Astrocyte of the spinal cord (primary cell): ENCODE data around the gene SMIM11.

Experiments
- DNase-seq: peaks from one replicate; pipeline ENCODE4 v3.0.0; 2011; ENCODE audit warnings: low read depth, low spot score
- H3K4me3 ChIP-seq: 2 replicates; pipeline ENCODE4 v1.5.1; 2011; ENCODE audit warnings: low read depth, mild to moderate bottlenecking, low read length, moderate library complexity
- CTCF ChIP-seq: IDR thresholded peaks from 2 replicates; pipeline ENCODE4 v1.5.1; 2012; ENCODE audit warnings: low read depth, mild to moderate bottlenecking, low read length, inconsistent platforms
- in situ Hi-C: cut with HindIII; loops from 2 replicates; pipeline ENCODE4 v1.10.0; 2017; ENCODE audit warnings: low sequenced_read_pairs

SMIM11 gene

GRCh38 chr21:34336756-34337391, 38.4 kb upstream of the SMIM11 start:
- in situ Hi-C loops = no loop called here
- peak; percentile 29 for DNase-seq
- no peak overlapping the region for H3K4me3 ChIP-seq
- no peak for TF ChIP-seq CTCF

DNA sequence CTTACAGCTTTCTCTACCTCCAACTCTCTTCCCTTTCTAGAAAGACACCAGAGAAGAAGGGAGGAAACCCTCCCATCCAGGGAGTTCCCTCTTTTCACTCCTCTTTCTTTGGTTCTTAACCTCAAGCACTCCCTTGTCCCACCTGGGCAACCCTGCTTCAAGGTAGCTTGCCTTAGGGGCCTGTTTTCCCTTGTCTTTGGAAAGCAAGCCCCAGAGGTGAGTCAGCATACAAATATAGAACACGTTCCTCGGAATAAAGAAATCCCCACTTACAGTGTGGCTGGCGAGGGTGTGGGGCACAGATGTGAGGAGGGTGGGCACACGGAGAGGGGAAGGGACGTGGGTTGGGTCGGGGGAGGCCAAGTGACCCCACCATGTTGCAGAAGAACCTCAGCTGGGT, 37.6 kb upstream of the SMIM11 start:
- TF ChIP-seq CTCF = no peak
- no peak overlapping the region for H3K4me3 ChIP-seq
- in situ Hi-C loops = no loop called here
- DNase-seq = no peak

DNA sequence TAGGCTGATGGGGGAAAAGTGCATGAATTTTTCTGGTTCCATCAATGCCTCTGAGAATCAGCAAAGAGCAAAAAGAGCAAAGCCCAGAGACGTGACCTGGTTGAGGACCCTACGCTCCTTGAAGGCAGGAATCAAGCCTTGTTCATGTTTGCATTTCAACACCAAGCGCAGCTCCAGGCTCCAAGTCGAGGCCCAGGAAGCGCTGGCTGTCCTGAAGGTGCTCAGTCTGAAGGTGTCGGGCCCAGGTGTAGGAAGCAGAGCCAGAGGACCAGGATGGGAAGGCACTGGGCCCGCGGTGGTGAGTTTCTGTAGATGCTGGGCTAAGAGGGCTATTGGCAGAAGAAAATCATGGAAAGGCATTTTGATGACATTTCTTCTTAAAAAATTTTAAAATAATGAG, 37.1 kb upstream of the SMIM11 start:
- H3K4me3 ChIP-seq = no peak overlapping the region
- no peak for DNase-seq
- no peak for TF ChIP-seq CTCF
- in situ Hi-C loops = no loop called here

DNA sequence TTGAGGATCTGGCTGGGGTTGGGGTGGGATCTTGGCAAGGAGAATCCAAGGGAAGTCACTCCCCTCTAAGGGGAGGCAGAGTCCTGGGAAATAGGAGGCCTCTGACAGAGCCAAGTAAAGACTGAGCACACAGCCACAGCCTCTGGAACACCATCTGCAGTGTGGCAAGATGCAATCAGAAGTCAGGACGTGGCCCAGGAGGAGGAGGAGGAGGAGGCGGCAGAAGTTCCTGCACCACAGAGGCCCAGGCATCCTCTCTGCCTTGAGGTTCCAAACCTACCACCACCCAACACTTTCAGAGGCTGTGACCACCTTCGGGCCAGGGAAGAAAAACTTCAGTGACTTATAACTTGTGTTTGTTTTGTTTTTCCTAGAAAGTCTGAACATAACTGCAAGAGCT, 35.2 kb upstream of the SMIM11 start:
- in situ Hi-C loops = no loop called here
- H3K4me3 ChIP-seq = no peak overlapping the region
- DNase-seq = no peak
- no peak for TF ChIP-seq CTCF

DNA sequence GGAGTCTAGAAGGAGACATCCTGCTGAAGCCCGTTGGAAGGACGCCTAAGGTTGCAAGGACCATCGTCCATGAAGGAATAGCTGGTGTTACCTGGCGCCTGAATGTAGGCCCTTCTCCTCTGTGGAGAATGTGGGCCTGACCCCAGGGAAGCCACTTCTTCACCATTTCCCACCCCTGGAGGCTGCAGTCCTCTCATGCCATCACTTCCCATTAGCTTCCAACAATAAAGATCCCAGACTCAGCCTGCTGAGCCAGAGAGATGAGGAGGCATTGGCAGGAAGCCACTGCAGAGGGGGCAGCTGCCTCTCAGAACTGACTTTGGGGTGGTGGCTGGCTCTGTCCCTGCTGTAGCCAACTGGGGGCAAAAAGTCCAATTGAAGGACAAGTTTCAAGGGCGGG, 32.8 kb upstream of the SMIM11 start:
- no peak for DNase-seq
- no peak overlapping the region for H3K4me3 ChIP-seq
- in situ Hi-C loops = no loop called here
- no peak for TF ChIP-seq CTCF

- no peak for TF ChIP-seq CTCF
- no peak for DNase-seq
- no peak overlapping the region for H3K4me3 ChIP-seq
- in situ Hi-C loops = no loop called here
These were observed 32.0 kb upstream of the SMIM11 start for GRCh38 chr21:34343347-34343746.
